ENCODE measurements around the gene JARID2. TPM values are rescaled to one million over a fixed set of nuclear protein-coding genes. Genes with fewer than 3 reads are reported as not detected.
A peak's percentile ranks its signal among the peaks of the same experiment; 100 is the strongest.

The JARID2 gene
- total and polyA plus RNA-seq, 2 of the 8 experiments (the other 6 are each of a cell fraction or from before 2014, with no cell fraction given), result 60.1 to 239 TPM

- ChIA-PET POLR2A (ENCODE audit: partially characterized antibody) (interaction anchor here (0.7 to 1.1 kb wide), 2 partner anchors 13 to 31 kb away, joined by 3 to 4 read pairs; no protein-coding TSS in a partner anchor), CTCF (ENCODE audit: partially characterized antibody) (no interaction called here)
- 65% methylated on average over 3 of the region's 3 CpGs; no CpG with 5 or more reads in 1 of the 2 experiments for WGBS, 2 experiments (ENCODE audit: extremely low coverage in 1 of 2, insufficient coverage in 1 of 2, insufficient read length in 1 of 2, insufficient replicate concordance in 2 of 2, low coverage in 1 of 2, low lambda C conversion rate in 2 of 2, missing lambda C conversion rate in 1 of 2)
- H4K20me1 ChIP-seq (replicated peaks in 1 of 2; ENCODE audit: control insufficient read depth in 1 of 2, insufficient read depth in 2 of 2, low read length in 2 of 2), result peaks cover 37 to 77% of the 10 kb centered on the region in 2 experiments
- H3K23ac ChIP-seq (ENCODE audit: insufficient read length), result no peak overlapping the region
- peak overlapping the region in 1 of 2 experiments; percentile 2; a peak in 1 of 4 replicates for H3K4me2 ChIP-seq (ENCODE audit: insufficient read depth in 1 of 2, low read depth in 2 of 2, low read length in 2 of 2)
- peaks cover 86 to 100% of the 10 kb centered on the region in 2 experiments for H3K79me2 ChIP-seq (ENCODE audit: control insufficient read depth in 1 of 2, insufficient read depth in 2 of 2, low read length in 2 of 2)
- H2BK5ac ChIP-seq (ENCODE audit: low read depth, low read length), result no peak overlapping the region
- no peaks in the 10 kb centered on the region for H3K23me2 ChIP-seq (ENCODE audit: low read depth, low read length)
- H3K36me3 ChIP-seq (ENCODE audit: control insufficient read depth in 2 of 4, insufficient read depth in 4 of 4, low read length in 3 of 4), result no peaks in the 10 kb centered on the region
- H3K4ac ChIP-seq (replicated peaks; ENCODE audit: insufficient read length, low read depth, low read length), result no peak overlapping the region
- no peak overlapping the region for H2BK12ac ChIP-seq (ENCODE audit: low read depth, low read length)
- no peaks in the 10 kb centered on the region for H3K9me3 ChIP-seq (ENCODE audit: insufficient read depth in 2 of 2, low read depth in 1 of 2, low read length in 1 of 2)
- peaks cover 10 to 31% (median 21%) of the 10 kb centered on the region in 4 experiments for H3K4me1 ChIP-seq (replicated peaks in 1 of 4; ENCODE audit: control insufficient read depth in 3 of 4, insufficient read depth in 4 of 4, low read length in 3 of 4)
- no peak overlapping the region for H4K8ac ChIP-seq (ENCODE audit: extremely low read depth, insufficient read depth, low read length)
- no peak for TF ChIP-seq ZNF274 (IDR thresholded peaks at IDR 0.05; ENCODE audit: borderline replicate concordance, extremely low read depth, low read length)
- no peak for TF ChIP-seq SP4 (IDR thresholded peaks at IDR 0.05; ENCODE audit: low read length)
- no peak for TF ChIP-seq SIX5 (IDR thresholded peaks at IDR 0.05; ENCODE audit: low read depth, low read length)
- TF ChIP-seq POLR2A (IDR thresholded peaks at IDR 0.05; ENCODE audit: control extremely low read depth in 1 of 2, low read depth in 2 of 2, low read length in 2 of 2), result peak in 1 of 2 experiments; percentile 21; a peak in 1 of 3 replicates
- peak; percentile 52 for TF ChIP-seq NANOG (IDR thresholded peaks at IDR 0.05; ENCODE audit: insufficient read depth, low read depth, low read length, poor library complexity, severe bottlenecking)
- H3K14ac ChIP-seq (ENCODE audit: insufficient read length), result no peak overlapping the region
- H3K9ac ChIP-seq (replicated peaks in 1 of 4; ENCODE audit: extremely low read depth in 1 of 4, low read depth in 3 of 4, low read length in 3 of 4), result no peak overlapping the region
- no peak overlapping the region for H3K4me3 ChIP-seq (ENCODE audit: extremely low read depth in 1 of 4, insufficient read depth in 2 of 4, low read depth in 3 of 4, low read length in 4 of 4)
- no peak overlapping the region for H2BK15ac ChIP-seq (ENCODE audit: low read length)
- no peaks in the 10 kb centered on the region for H3K27me3 ChIP-seq (replicated peaks in 1 of 4; ENCODE audit: control insufficient read depth in 3 of 4, extremely low read depth in 1 of 4, insufficient read depth in 3 of 4, low read length in 3 of 4)
- no peak overlapping the region for H3K27ac ChIP-seq (ENCODE audit: low read depth, low read length)
- H3K79me1 ChIP-seq (ENCODE audit: low read depth, low read length), result peaks cover 2% of the 10 kb centered on the region; the same call in 1 of the 2 replicates
- DNase-seq (ENCODE audit: low read depth in 1 of 2, low spot score in 2 of 2) (no peak), FAIRE-seq (no peak)
- H2AFZ ChIP-seq (ENCODE audit: low read length), result no peak overlapping the region
- no peak overlapping the region for H2BK120ac ChIP-seq (replicated peaks; ENCODE audit: low read depth, low read length)
- no peak overlapping the region for H3K18ac ChIP-seq (ENCODE audit: extremely low read depth, low read length)
- H4K5ac ChIP-seq (ENCODE audit: insufficient read length, low read depth, low read length), result no peak overlapping the region
- no peak overlapping the region for H2AK5ac ChIP-seq (ENCODE audit: low read depth, low read length)
- no peak overlapping the region for H3K56ac ChIP-seq (replicated peaks; ENCODE audit: insufficient read length, low read depth, low read length)
- H2BK20ac ChIP-seq (ENCODE audit: low read length), result no peak overlapping the region
- no peak overlapping the region for H4K91ac ChIP-seq (replicated peaks; ENCODE audit: insufficient read length, low read length)
Measured at GRCh38 chr6:15342114-15342513, 96.2 kb downstream of the JARID2 start.
